H9 (cell line): ENCODE measurements around the gene TTLL1. TPM values are rescaled to one million over a fixed set of nuclear protein-coding genes. Genes with fewer than 3 reads are reported as not detected.

Experiments used
- DNase-seq: peaks from one replicate; pipeline ENCODE4 v3.0.0-alpha.2; 2017
- H2AFZ ChIP-seq: one replicate; pipeline ENCODE4 v1.6.1; 2013; ENCODE audit warnings: mild to moderate bottlenecking, low read length, control low read depth, moderate library complexity
- H2AK5ac ChIP-seq: 2 replicates; pipeline ENCODE4 v1.6.1; 2013; ENCODE audit warnings: low read length, control low read depth, mixed read lengths; ENCODE audit not compliant: insufficient read length
- H2BK120ac ChIP-seq: one replicate; pipeline ENCODE4 v1.6.1; 2013; ENCODE audit warnings: low read depth, mild to moderate bottlenecking, low read length, control low read depth, inconsistent platforms; ENCODE audit not compliant: poor library complexity, severe bottlenecking
- H2BK12ac ChIP-seq: 2 replicates; pipeline ENCODE4 v1.6.1; 2013; ENCODE audit warnings: low read length, control low read depth, mixed read lengths, low read depth; ENCODE audit not compliant: insufficient read length
- H2BK15ac ChIP-seq: 2 replicates; pipeline ENCODE4 v1.6.1; 2013; ENCODE audit warnings: low read depth, low read length, control low read depth
- H2BK20ac ChIP-seq: one replicate; pipeline ENCODE4 v1.6.1; 2013; ENCODE audit warnings: low read depth, mild to moderate bottlenecking, low read length, control low read depth, inconsistent platforms; ENCODE audit not compliant: poor library complexity, severe bottlenecking
- H2BK5ac ChIP-seq: 2 replicates; pipeline ENCODE4 v1.6.1; 2013; ENCODE audit warnings: low read length, control low read depth, mixed read lengths; ENCODE audit not compliant: insufficient read length
- H3K14ac ChIP-seq: 2 replicates; pipeline ENCODE4 v1.6.1; 2013; ENCODE audit warnings: low read length, control low read depth; ENCODE audit not compliant: insufficient read depth
- H3K18ac ChIP-seq: 2 replicates; pipeline ENCODE4 v1.6.1; 2013; ENCODE audit warnings: low read depth, mild to moderate bottlenecking, mixed read lengths, low read length, control low read depth; ENCODE audit not compliant: insufficient read length
- H3K23ac ChIP-seq: 2 replicates; pipeline ENCODE4 v1.6.1; 2013; ENCODE audit warnings: low read length, control low read depth, mixed read lengths, low read depth; ENCODE audit not compliant: insufficient read length
- H3K23me2 ChIP-seq: 2 replicates; pipeline ENCODE4 v1.6.1; 2013; ENCODE audit warnings: low read depth, mild to moderate bottlenecking, mixed read lengths, low read length, control low read depth; ENCODE audit not compliant: insufficient read length, poor library complexity, severe bottlenecking
- H3K27ac ChIP-seq: 2 replicates; pipeline ENCODE4 v1.5.1; 2013; ENCODE audit warnings: low read length, control low read depth, mixed read lengths, low read depth; ENCODE audit not compliant: insufficient read length
- H3K27me3 ChIP-seq: 2 replicates; pipeline ENCODE4 v1.6.1; 2013; ENCODE audit warnings: low read length, control low read depth, inconsistent platforms; ENCODE audit not compliant: insufficient read depth
- H3K4ac ChIP-seq: 2 replicates; pipeline ENCODE4 v1.6.1; 2013; ENCODE audit warnings: low read depth, mild to moderate bottlenecking, control low read depth, inconsistent platforms, low read length, moderate library complexity
- H3K4me1 ChIP-seq: 2 replicates; pipeline ENCODE4 v1.6.1; 2013; ENCODE audit warnings: low read length, control low read depth, inconsistent platforms; ENCODE audit not compliant: insufficient read depth
- H3K4me2 ChIP-seq: 2 replicates; pipeline ENCODE4 v1.6.1; 2013; ENCODE audit warnings: low read length, control low read depth, mixed read lengths; ENCODE audit not compliant: insufficient read length, insufficient read depth
- H3K56ac ChIP-seq: 2 replicates; pipeline ENCODE4 v1.6.1; 2013; ENCODE audit warnings: low read depth, mild to moderate bottlenecking, mixed read lengths, low read length, control low read depth; ENCODE audit not compliant: insufficient read length
- H3K79me1 ChIP-seq: 2 replicates; pipeline ENCODE4 v1.6.1; 2013; ENCODE audit warnings: low read depth, mild to moderate bottlenecking, moderate library complexity, low read length, control low read depth, inconsistent platforms; ENCODE audit not compliant: insufficient read depth, poor library complexity, severe bottlenecking
- H3K79me2 ChIP-seq: 2 replicates; pipeline ENCODE4 v1.6.1; 2013; ENCODE audit warnings: low read length, control low read depth, inconsistent platforms; ENCODE audit not compliant: insufficient read depth
- H3K9ac ChIP-seq: 2 replicates; pipeline ENCODE4 v1.6.1; 2013; ENCODE audit warnings: low read length, control low read depth, mixed read lengths; ENCODE audit not compliant: insufficient read length; ENCODE audit errors: extremely low read depth
- H3K9me3 ChIP-seq: one replicate; pipeline ENCODE4 v1.6.1; 2013; ENCODE audit warnings: low read depth, low read length, inconsistent platforms; ENCODE audit not compliant: control insufficient read depth
- H3T11ph ChIP-seq: one replicate; pipeline ENCODE4 v1.6.1; 2013; ENCODE audit warnings: mild to moderate bottlenecking, low read length, control low read depth, inconsistent platforms
- H4K20me1 ChIP-seq: one replicate; pipeline ENCODE4 v1.6.1; 2013; ENCODE audit not compliant: control insufficient read depth, insufficient read length, insufficient read depth
- H4K5ac ChIP-seq: 2 replicates; pipeline ENCODE4 v1.6.1; 2013; ENCODE audit warnings: low read depth, mild to moderate bottlenecking, mixed read lengths, low read length, control low read depth; ENCODE audit not compliant: insufficient read length
- H4K8ac ChIP-seq: replicated peaks from 2 replicates; pipeline ENCODE4 v1.6.1; 2013; ENCODE audit warnings: low read length, control low read depth, mixed read lengths, low read depth; ENCODE audit not compliant: insufficient read length
- H4K91ac ChIP-seq: 2 replicates; pipeline ENCODE4 v1.6.1; 2013; ENCODE audit warnings: low read depth, mild to moderate bottlenecking, moderate library complexity, mixed read lengths, low read length, control low read depth; ENCODE audit not compliant: insufficient read length
- H3K27ac Mint-ChIP-seq, 3 experiments: 2 replicates in 2 of 3; 3 replicates in 1 of 3; pipeline ENCODE4 v1.8.0; 2020 to 2021; ENCODE audit warnings: mixed read lengths in 3 of 3, mild to moderate bottlenecking in 1 of 3, moderate library complexity in 1 of 3
- H3K27me3 Mint-ChIP-seq: 2 replicates; pipeline ENCODE4 v1.8.0; 2021; ENCODE audit warnings: low read depth, mild to moderate bottlenecking, moderate library complexity, mixed read lengths
- H3K36me3 Mint-ChIP-seq, 3 experiments: 2 replicates in 2 of 3; 3 replicates in 1 of 3; pipeline ENCODE4 v1.8.0; 2020 to 2021; ENCODE audit warnings: low read depth in 3 of 3, mixed read lengths in 3 of 3; ENCODE audit not compliant: insufficient read depth in 1 of 3
- H3K4me1 Mint-ChIP-seq, 2 experiments: 2 replicates each; pipeline ENCODE4 v1.8.0; 2020; ENCODE audit warnings: mixed read lengths in 2 of 2
- H3K4me3 Mint-ChIP-seq, 2 experiments: 2 replicates in 1 of 2; 3 replicates in 1 of 2; pipeline ENCODE4 v1.8.0; 2020 to 2021; ENCODE audit warnings: mild to moderate bottlenecking in 2 of 2, mixed read lengths in 2 of 2, moderate library complexity in 1 of 2
- H3K9me3 Mint-ChIP-seq, 2 experiments: 2 replicates in 1 of 2; 3 replicates in 1 of 2; pipeline ENCODE4 v1.8.0; 2020; ENCODE audit warnings: mild to moderate bottlenecking in 2 of 2, mixed read lengths in 2 of 2, moderate library complexity in 1 of 2
- WGBS: extraction: QIAGEN DNeasy Blood & Tissue Kit; methylation state at CpG from one replicate; pipeline ENCODE4 v1.1.7; 2013; ENCODE audit warnings: missing lambda C conversion rate, low lambda C conversion rate, mixed read lengths; ENCODE audit not compliant: insufficient read length; ENCODE audit errors: extremely low coverage; 5-methylcytosine and 5-hydroxymethylcytosine counted together
- total RNA-seq: library from RNA; stranded (reverse); gene quantifications from 2 replicates; pipeline ENCODE4 v1.2.1, GENCODE V29; 2021
- TF ChIP-seq, protein P1 (sequence below): fragments of 200-600 bp; sonication (generic); conservative IDR thresholded peaks from 3 replicates; pipeline ENCODE4 v1.8.0; 2021; ENCODE audit warnings: antibody characterized with exemption, mild to moderate bottlenecking

Gene TTLL1
- total RNA-seq, 1 experiment from 2014 or later, result 4.1 TPM

- no peak overlapping the region for H3K9ac ChIP-seq
- no peak overlapping the region for H2BK20ac ChIP-seq
- no peak overlapping the region for H3K27ac ChIP-seq
- no peak overlapping the region for H3K4ac ChIP-seq
- H2AFZ ChIP-seq, result no peak overlapping the region
- H2BK5ac ChIP-seq, result no peak overlapping the region
- H2AK5ac ChIP-seq, result no peak overlapping the region
- H3K36me3 Mint-ChIP-seq, result no peaks in the 10 kb centered on the region
- H3K9me3 ChIP-seq, result no peaks in the 10 kb centered on the region
- TF ChIP-seq, protein P1, sequence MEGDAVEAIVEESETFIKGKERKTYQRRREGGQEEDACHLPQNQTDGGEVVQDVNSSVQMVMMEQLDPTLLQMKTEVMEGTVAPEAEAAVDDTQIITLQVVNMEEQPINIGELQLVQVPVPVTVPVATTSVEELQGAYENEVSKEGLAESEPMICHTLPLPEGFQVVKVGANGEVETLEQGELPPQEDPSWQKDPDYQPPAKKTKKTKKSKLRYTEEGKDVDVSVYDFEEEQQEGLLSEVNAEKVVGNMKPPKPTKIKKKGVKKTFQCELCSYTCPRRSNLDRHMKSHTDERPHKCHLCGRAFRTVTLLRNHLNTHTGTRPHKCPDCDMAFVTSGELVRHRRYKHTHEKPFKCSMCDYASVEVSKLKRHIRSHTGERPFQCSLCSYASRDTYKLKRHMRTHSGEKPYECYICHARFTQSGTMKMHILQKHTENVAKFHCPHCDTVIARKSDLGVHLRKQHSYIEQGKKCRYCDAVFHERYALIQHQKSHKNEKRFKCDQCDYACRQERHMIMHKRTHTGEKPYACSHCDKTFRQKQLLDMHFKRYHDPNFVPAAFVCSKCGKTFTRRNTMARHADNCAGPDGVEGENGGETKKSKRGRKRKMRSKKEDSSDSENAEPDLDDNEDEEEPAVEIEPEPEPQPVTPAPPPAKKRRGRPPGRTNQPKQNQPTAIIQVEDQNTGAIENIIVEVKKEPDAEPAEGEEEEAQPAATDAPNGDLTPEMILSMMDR, result no peak
- H4K91ac ChIP-seq, result no peak overlapping the region
- H4K8ac ChIP-seq, result no peak overlapping the region
- H2BK120ac ChIP-seq, result no peak overlapping the region
- WGBS, result no CpG with 5 or more reads among the region's 15 CpGs
- no peaks in the 10 kb centered on the region for H3K4me1 ChIP-seq
- 0 out of 7 replicates have a peak overlapping the region, but pooled peaks of 1 of the 3 experiments have one; percentile 16 for H3K27ac Mint-ChIP-seq
- no peak overlapping the region for H3K4me2 ChIP-seq
- no peak overlapping the region for H4K5ac ChIP-seq
- H3K27me3 ChIP-seq, result no peaks in the 10 kb centered on the region
- no peak overlapping the region for H3K18ac ChIP-seq
- H2BK12ac ChIP-seq, result no peak overlapping the region
- peaks cover 2% of the 10 kb centered on the region for H3K23me2 ChIP-seq
- no peak overlapping the region for H2BK15ac ChIP-seq
- no peak overlapping the region for H3T11ph ChIP-seq
- DNase-seq, result no peak
- H3K9me3 Mint-ChIP-seq, result no peaks in the 10 kb centered on the region
- H3K79me2 ChIP-seq, result no peaks in the 10 kb centered on the region
- H3K79me1 ChIP-seq, result no peaks in the 10 kb centered on the region
- H3K14ac ChIP-seq, result no peak overlapping the region
- H3K56ac ChIP-seq, result no peak overlapping the region
- H4K20me1 ChIP-seq, result no peaks in the 10 kb centered on the region
- H3K4me1 Mint-ChIP-seq, result peaks cover 8 to 22% of the 10 kb centered on the region in 2 experiments
- H3K4me3 Mint-ChIP-seq, result no peak overlapping the region
- no peak overlapping the region for H3K23ac ChIP-seq
- H3K27me3 Mint-ChIP-seq, result no peaks in the 10 kb centered on the region
These were observed 50.9 kb downstream of the TTLL1 start for GRCh38 chr22:43038325-43038724.
